Liver (tissue), 3 donors: ENCODE results near the gene SLC5A5.

Experiments
- EGR1 ChIP-seq, 2 donors: IDR thresholded peaks; 2 replicates each; pipeline ENCODE4 v1.6.1; 2016 to 2018; ENCODE audit warnings: antibody characterized with exemption in 2 of 2, low read depth in 2 of 2
- JUND ChIP-seq, 2 donors: IDR thresholded peaks; 2 replicates each; pipeline ENCODE4 v1.6.1; 2016; ENCODE audit warnings: antibody characterized with exemption in 2 of 2
- NR2F2 ChIP-seq: IDR thresholded peaks from 2 replicates; pipeline ENCODE4 v1.6.1; 2016; ENCODE audit warnings: antibody characterized with exemption
- RAD21 ChIP-seq, 2 donors: IDR thresholded peaks; 2 replicates each; pipeline ENCODE4 v1.6.1; 2016; ENCODE audit warnings: antibody characterized with exemption in 2 of 2, mild to moderate bottlenecking in 2 of 2
- RXRA ChIP-seq, 2 donors: IDR thresholded peaks; 2 replicates each; pipeline ENCODE4 v1.6.1; 2017 to 2018; ENCODE audit warnings: antibody characterized with exemption in 2 of 2, mild to moderate bottlenecking in 1 of 2
- SP1 ChIP-seq: IDR thresholded peaks from 2 replicates; pipeline ENCODE4 v1.6.1; 2018; ENCODE audit warnings: antibody characterized with exemption, mild to moderate bottlenecking
- TAF1 ChIP-seq: conservative IDR thresholded peaks from 2 replicates; pipeline ENCODE4 v1.6.1; 2016; ENCODE audit warnings: antibody characterized with exemption, mild to moderate bottlenecking
- YY1 ChIP-seq: IDR thresholded peaks from 2 replicates; pipeline ENCODE4 v1.6.1; 2016; ENCODE audit warnings: antibody characterized with exemption, mild to moderate bottlenecking
- TF ChIP-seq, protein P1 (sequence below): fragments of 150-350 bp; IDR thresholded peaks from 2 replicates; pipeline ENCODE4 v1.5.1; 2017; ENCODE audit warnings: improper control_type of control experiment, low read depth, low read length; ENCODE audit not compliant: missing input control
- TF ChIP-seq, protein P2 (sequence below): IDR thresholded peaks from 2 replicates; pipeline ENCODE4 v1.6.1; 2016; ENCODE audit warnings: antibody characterized with exemption
- TF ChIP-seq, protein P3 (sequence below): IDR thresholded peaks from 2 replicates; pipeline ENCODE4 v1.6.1; 2016; ENCODE audit warnings: antibody characterized with exemption, mild to moderate bottlenecking
- TF ChIP-seq, protein P4 (sequence below): IDR thresholded peaks from 2 replicates; pipeline ENCODE4 v1.6.1; 2016; ENCODE audit warnings: antibody characterized with exemption
- TF ChIP-seq, protein P5 (sequence below): IDR thresholded peaks from 2 replicates; pipeline ENCODE4 v1.6.1; 2016; ENCODE audit warnings: antibody characterized with exemption
- donor health status: healthy.
- donor health status: healthy.

DNA sequence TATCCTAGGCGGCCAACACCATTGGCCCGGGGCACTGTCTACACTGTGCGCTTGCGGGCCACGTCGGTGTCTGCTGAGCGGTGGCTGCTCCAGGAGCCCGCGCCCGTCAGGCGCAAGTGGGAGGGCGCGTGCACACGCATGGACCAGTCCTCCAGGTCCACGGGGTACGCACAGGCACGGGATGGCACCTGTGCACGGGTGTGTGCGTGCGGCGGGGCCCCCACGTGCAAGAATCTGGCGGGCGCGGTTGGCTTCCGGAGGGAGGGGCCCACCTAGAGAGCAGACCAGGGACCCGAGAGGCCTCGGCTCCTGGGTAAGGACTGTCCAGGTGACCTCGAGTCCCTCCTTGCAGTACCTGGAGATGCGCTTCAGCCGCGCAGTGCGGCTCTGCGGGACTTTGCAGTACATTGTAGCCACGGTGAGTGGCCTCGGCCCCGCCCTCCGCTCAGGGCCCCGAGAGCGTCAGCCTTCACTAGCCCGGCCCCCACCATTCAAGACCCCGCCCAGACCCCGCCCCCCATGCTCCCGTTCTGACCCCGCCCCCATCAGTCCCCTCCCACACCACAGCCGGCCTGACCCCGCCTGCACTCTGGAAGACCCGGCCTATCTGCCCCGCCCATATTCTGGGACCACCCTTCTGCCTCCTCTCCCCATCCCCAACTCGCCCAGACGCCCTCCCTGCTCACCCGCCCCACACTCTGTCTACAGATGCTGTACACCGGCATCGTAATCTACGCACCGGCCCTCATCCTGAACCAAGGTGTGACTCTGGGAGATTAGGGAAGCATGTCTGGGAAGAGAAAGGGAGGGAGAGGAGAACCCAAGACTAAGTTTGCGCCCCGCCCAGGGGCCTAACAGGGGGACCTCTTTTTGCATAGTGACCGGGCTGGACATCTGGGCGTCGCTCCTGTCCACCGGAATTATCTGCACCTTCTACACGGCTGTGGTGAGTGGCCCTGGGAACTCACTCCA, 2.3 kb downstream of the SLC5A5 start:
- TF ChIP-seq, protein P1, sequence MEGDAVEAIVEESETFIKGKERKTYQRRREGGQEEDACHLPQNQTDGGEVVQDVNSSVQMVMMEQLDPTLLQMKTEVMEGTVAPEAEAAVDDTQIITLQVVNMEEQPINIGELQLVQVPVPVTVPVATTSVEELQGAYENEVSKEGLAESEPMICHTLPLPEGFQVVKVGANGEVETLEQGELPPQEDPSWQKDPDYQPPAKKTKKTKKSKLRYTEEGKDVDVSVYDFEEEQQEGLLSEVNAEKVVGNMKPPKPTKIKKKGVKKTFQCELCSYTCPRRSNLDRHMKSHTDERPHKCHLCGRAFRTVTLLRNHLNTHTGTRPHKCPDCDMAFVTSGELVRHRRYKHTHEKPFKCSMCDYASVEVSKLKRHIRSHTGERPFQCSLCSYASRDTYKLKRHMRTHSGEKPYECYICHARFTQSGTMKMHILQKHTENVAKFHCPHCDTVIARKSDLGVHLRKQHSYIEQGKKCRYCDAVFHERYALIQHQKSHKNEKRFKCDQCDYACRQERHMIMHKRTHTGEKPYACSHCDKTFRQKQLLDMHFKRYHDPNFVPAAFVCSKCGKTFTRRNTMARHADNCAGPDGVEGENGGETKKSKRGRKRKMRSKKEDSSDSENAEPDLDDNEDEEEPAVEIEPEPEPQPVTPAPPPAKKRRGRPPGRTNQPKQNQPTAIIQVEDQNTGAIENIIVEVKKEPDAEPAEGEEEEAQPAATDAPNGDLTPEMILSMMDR: no peak
- TF ChIP-seq, protein P2, sequence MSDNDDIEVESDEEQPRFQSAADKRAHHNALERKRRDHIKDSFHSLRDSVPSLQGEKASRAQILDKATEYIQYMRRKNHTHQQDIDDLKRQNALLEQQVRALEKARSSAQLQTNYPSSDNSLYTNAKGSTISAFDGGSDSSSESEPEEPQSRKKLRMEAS: no peak
- TF ChIP-seq NR2F2 (no peak), RAD21 (IDR thresholded peaks at IDR 0.05) (no peak), JUND (IDR thresholded peaks at IDR 0.05) (no peak), TAF1 (no peak), YY1 (no peak), RXRA (IDR thresholded peaks at IDR 0.05) (no peak), EGR1 (IDR thresholded peaks at IDR 0.05; ENCODE audit: low read depth in 2 of 2) (no peak), SP1 (no peak)
- TF ChIP-seq, protein P3, sequence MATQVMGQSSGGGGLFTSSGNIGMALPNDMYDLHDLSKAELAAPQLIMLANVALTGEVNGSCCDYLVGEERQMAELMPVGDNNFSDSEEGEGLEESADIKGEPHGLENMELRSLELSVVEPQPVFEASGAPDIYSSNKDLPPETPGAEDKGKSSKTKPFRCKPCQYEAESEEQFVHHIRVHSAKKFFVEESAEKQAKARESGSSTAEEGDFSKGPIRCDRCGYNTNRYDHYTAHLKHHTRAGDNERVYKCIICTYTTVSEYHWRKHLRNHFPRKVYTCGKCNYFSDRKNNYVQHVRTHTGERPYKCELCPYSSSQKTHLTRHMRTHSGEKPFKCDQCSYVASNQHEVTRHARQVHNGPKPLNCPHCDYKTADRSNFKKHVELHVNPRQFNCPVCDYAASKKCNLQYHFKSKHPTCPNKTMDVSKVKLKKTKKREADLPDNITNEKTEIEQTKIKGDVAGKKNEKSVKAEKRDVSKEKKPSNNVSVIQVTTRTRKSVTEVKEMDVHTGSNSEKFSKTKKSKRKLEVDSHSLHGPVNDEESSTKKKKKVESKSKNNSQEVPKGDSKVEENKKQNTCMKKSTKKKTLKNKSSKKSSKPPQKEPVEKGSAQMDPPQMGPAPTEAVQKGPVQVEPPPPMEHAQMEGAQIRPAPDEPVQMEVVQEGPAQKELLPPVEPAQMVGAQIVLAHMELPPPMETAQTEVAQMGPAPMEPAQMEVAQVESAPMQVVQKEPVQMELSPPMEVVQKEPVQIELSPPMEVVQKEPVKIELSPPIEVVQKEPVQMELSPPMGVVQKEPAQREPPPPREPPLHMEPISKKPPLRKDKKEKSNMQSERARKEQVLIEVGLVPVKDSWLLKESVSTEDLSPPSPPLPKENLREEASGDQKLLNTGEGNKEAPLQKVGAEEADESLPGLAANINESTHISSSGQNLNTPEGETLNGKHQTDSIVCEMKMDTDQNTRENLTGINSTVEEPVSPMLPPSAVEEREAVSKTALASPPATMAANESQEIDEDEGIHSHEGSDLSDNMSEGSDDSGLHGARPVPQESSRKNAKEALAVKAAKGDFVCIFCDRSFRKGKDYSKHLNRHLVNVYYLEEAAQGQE: no peak
- TF ChIP-seq, protein P4, sequence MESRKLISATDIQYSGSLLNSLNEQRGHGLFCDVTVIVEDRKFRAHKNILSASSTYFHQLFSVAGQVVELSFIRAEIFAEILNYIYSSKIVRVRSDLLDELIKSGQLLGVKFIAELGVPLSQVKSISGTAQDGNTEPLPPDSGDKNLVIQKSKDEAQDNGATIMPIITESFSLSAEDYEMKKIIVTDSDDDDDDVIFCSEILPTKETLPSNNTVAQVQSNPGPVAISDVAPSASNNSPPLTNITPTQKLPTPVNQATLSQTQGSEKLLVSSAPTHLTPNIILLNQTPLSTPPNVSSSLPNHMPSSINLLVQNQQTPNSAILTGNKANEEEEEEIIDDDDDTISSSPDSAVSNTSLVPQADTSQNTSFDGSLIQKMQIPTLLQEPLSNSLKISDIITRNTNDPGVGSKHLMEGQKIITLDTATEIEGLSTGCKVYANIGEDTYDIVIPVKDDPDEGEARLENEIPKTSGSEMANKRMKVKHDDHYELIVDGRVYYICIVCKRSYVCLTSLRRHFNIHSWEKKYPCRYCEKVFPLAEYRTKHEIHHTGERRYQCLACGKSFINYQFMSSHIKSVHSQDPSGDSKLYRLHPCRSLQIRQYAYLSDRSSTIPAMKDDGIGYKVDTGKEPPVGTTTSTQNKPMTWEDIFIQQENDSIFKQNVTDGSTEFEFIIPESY: no peak
- TF ChIP-seq, protein P5, sequence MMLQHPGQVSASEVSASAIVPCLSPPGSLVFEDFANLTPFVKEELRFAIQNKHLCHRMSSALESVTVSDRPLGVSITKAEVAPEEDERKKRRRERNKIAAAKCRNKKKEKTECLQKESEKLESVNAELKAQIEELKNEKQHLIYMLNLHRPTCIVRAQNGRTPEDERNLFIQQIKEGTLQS: no peak
